Astrocyte (in vitro differentiated cells and primary cell): Measurements from ENCODE around the gene RPS6KB2. TPM values are rescaled to one million over a fixed set of nuclear protein-coding genes. Genes with fewer than 3 reads are reported as not detected.
A peak's percentile ranks its signal among the peaks of the same experiment; 100 is the strongest.

ENCODE experiments used
- DNase-seq: peaks from one replicate; pipeline ENCODE4 v3.0.0-alpha.2; 2010; ENCODE audit warnings: low read depth
- FAIRE-seq: peaks from 2 replicates; lab custom pipeline; 2011; peaks lifted over from hg19 to GRCh38; lab: Jason Lieb, UNC
- H2AFZ ChIP-seq: 2 replicates; pipeline ENCODE4 v1.6.0; 2012; ENCODE audit warnings: low read depth, low read length, inconsistent platforms
- H3K27ac ChIP-seq: 2 replicates; pipeline ENCODE4 v1.5.1; 2011; ENCODE audit warnings: low read depth, low read length, inconsistent platforms
- H3K27me3 ChIP-seq: 2 replicates; pipeline ENCODE4 v1.6.0; 2011; ENCODE audit warnings: low read length, inconsistent platforms; ENCODE audit not compliant: insufficient read depth
- H3K36me3 ChIP-seq: 2 replicates; pipeline ENCODE4 v1.5.1; 2011; ENCODE audit warnings: low read length, inconsistent platforms; ENCODE audit not compliant: insufficient read depth
- H3K4me1 ChIP-seq: 2 replicates; pipeline ENCODE4 v1.5.1; 2011; ENCODE audit warnings: low read length, inconsistent platforms; ENCODE audit not compliant: insufficient read depth
- H3K4me2 ChIP-seq: 2 replicates; pipeline ENCODE4 v1.6.0; 2012; ENCODE audit warnings: low read length, inconsistent platforms
- H3K4me3 ChIP-seq: 2 replicates; pipeline ENCODE4 v1.5.1; 2011; ENCODE audit warnings: low read depth, mild to moderate bottlenecking, low read length, inconsistent platforms; ENCODE audit not compliant: insufficient read depth
- H3K79me2 ChIP-seq: 2 replicates; pipeline ENCODE4 v1.6.0; 2012; ENCODE audit warnings: mild to moderate bottlenecking, low read length, inconsistent platforms; ENCODE audit not compliant: insufficient read depth
- H3K9ac ChIP-seq: 2 replicates; pipeline ENCODE4 v1.6.0; 2012; ENCODE audit warnings: mild to moderate bottlenecking, low read length, inconsistent platforms
- H3K9me3 ChIP-seq: 2 replicates; pipeline ENCODE4 v1.5.1; 2012; ENCODE audit warnings: low read depth, mild to moderate bottlenecking, low read length, inconsistent platforms; ENCODE audit not compliant: insufficient read depth
- H4K20me1 ChIP-seq: 2 replicates; pipeline ENCODE4 v1.6.0; 2012; ENCODE audit warnings: low read length, inconsistent platforms; ENCODE audit not compliant: insufficient read depth
- H3K27ac Mint-ChIP-seq: one replicate; pipeline ENCODE4 v1.8.0; 2021; ENCODE audit warnings: mild to moderate bottlenecking, mixed read lengths; ENCODE audit not compliant: unreplicated experiment
- H3K27me3 Mint-ChIP-seq: one replicate; pipeline ENCODE4 v1.8.0; 2021; ENCODE audit warnings: low read depth, mixed read lengths; ENCODE audit not compliant: unreplicated experiment
- H3K36me3 Mint-ChIP-seq: one replicate; pipeline ENCODE4 v1.8.0; 2021; ENCODE audit warnings: low read depth, mixed read lengths; ENCODE audit not compliant: unreplicated experiment
- H3K4me1 Mint-ChIP-seq: one replicate; pipeline ENCODE4 v1.8.0; 2021; ENCODE audit warnings: low read depth, mixed read lengths; ENCODE audit not compliant: unreplicated experiment
- H3K4me3 Mint-ChIP-seq: one replicate; pipeline ENCODE4 v1.8.0; 2021; ENCODE audit warnings: mild to moderate bottlenecking, moderate library complexity, mixed read lengths; ENCODE audit not compliant: unreplicated experiment
- H3K9me3 Mint-ChIP-seq: one replicate; pipeline ENCODE4 v1.8.0; 2021; ENCODE audit warnings: mild to moderate bottlenecking, mixed read lengths; ENCODE audit not compliant: unreplicated experiment
- CTCF ChIP-seq: IDR thresholded peaks from 2 replicates; pipeline ENCODE4 v1.5.1; 2011; ENCODE audit warnings: low read depth, mild to moderate bottlenecking, inconsistent platforms, low read length, moderate library complexity; ENCODE audit not compliant: insufficient read depth
- EZH2 ChIP-seq: IDR thresholded peaks from 2 replicates; pipeline ENCODE4 v1.6.1; 2012; ENCODE audit warnings: mild to moderate bottlenecking, low read length, inconsistent platforms; ENCODE audit not compliant: insufficient read depth
- total RNA-seq: library from RNA; stranded (reverse); gene quantifications from 2 replicates; pipeline ENCODE4 v1.2.1, GENCODE V29; 2021

RPS6KB2 gene
- total RNA-seq, 1 donor from 2014 or later = 52.9 TPM

GRCh38 chr11:67415501-67416304 lies 12.6 kb upstream of the RPS6KB2 start, which contains the start of gene CARNS1:
TSS of gene CARNS1 (plus strand) at chr11:67415678. CDS start at chr11:67416200, 522 bp downstream.
- H3K4me1 Mint-ChIP-seq = peaks cover 4% of the 10 kb centered on the region
- Histone ChIP-seq H3K9ac (no peak within 1 kb of the TSS), H3K9me3 (no peaks in the 10 kb centered on the region), H3K4me3 (peak within 1 kb of the TSS; percentile 23), H4K20me1 (no peaks in the 10 kb centered on the region), H3K79me2 (no peaks in the 10 kb centered on the region), H3K27ac (no peak within 1 kb of the TSS), H2AFZ (peak within 1 kb of the TSS; percentile 47), H3K4me2 (peak within 1 kb of the TSS; percentile 50), H3K4me1 (peaks cover 8% of the 10 kb centered on the region), H3K27me3 (peaks cover 15% of the 10 kb centered on the region), H3K36me3 (no peaks in the 10 kb centered on the region)
- peaks cover 27% of the 10 kb centered on the region for H3K27me3 Mint-ChIP-seq
- peaks cover 2% of the 10 kb centered on the region for H3K36me3 Mint-ChIP-seq
- H3K9me3 Mint-ChIP-seq = no peaks in the 10 kb centered on the region
- FAIRE-seq (no peak), DNase-seq (no peak)
- no peak for TF ChIP-seq EZH2
- TF ChIP-seq CTCF = no peak
- H3K4me3 Mint-ChIP-seq = peak within 1 kb of the TSS; percentile 52
- no peak within 1 kb of the TSS for H3K27ac Mint-ChIP-seq

GRCh38 chr11:67416416-67417335 lies 11.6 kb upstream of the RPS6KB2 start:
- H3K36me3 Mint-ChIP-seq = peaks cover 2% of the 10 kb centered on the region
- peaks cover 23% of the 10 kb centered on the region for H3K27me3 Mint-ChIP-seq
- FAIRE-seq (no peak), DNase-seq (no peak)
- no peaks in the 10 kb centered on the region for H3K36me3 ChIP-seq
- TF ChIP-seq EZH2 = no peak
- TF ChIP-seq CTCF = no peak
- H3K4me1 Mint-ChIP-seq = peaks cover 4% of the 10 kb centered on the region
- H3K9ac ChIP-seq = no peak overlapping the region
- no peaks in the 10 kb centered on the region for H3K9me3 Mint-ChIP-seq
- H3K4me2 ChIP-seq = no peak overlapping the region
- no peak overlapping the region for H3K27ac ChIP-seq
- peak overlapping the region; percentile 52 for H3K4me3 Mint-ChIP-seq
- H2AFZ ChIP-seq = no peak overlapping the region
- no peaks in the 10 kb centered on the region for H3K9me3 ChIP-seq
- no peaks in the 10 kb centered on the region for H3K79me2 ChIP-seq
- H3K4me3 ChIP-seq = no peak overlapping the region
- H3K4me1 ChIP-seq = peaks cover 8% of the 10 kb centered on the region
- peaks cover 7% of the 10 kb centered on the region for H3K27me3 ChIP-seq
- no peaks in the 10 kb centered on the region for H4K20me1 ChIP-seq
- no peak overlapping the region for H3K27ac Mint-ChIP-seq
